IPS DF 19.7 (cell line): ENCODE data around the gene PIF1.

Experiments used
- DNase-seq: peaks from one replicate; pipeline ENCODE4 v3.0.0-alpha.2; 2013; ENCODE audit warnings: low read depth, low spot score

PIF1 gene

DNA sequence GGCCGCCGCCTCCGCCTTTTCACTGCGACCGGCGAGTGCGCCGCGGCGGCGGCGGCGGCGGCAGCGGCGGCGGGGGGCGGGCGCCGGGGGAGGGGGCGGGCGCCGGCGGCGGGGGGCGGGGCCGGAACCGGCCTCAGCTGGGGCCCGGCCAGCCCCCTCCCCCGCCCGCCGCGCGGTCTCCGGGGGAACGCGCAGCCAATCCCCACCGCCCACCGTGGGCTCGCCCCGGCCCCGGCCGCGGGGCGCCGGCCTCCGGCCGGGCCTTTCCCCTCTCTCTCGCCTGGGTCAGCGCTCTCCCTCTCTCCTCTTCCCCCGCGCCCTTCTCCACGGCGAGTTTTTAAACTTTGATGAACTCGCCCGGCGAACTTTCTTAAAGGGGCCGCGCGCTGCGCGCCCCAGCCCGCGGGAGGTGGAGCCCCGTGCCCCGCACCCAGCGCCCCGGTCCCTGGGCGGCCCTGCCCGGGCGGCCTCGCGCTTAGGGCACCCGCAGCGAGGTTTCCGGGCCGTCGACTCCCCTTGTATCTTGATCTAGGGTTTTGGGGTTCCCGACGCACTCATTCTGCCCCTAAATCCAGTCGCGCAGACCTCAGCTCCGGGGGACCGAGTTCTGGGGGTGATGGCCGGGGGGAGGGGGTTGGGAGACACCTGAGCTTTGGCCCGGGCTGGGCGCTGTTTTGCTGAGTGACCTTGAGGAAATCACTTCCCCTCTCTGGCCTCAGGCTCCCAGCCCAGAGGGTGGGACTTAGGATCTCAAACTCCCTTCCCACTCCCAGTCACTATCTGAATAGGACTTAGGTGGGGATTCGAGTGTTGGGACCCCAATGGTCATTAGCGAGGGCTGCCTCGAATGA is 49.7 kb downstream of the PIF1 start, which contains the start of gene RBPMS2:
Gene RBPMS2 (minus strand): TSS at position 39 of the 851 bp plus-strand sequence. CDS start 270 bp downstream, outside the sequence.
- no peak for DNase-seq

DNA sequence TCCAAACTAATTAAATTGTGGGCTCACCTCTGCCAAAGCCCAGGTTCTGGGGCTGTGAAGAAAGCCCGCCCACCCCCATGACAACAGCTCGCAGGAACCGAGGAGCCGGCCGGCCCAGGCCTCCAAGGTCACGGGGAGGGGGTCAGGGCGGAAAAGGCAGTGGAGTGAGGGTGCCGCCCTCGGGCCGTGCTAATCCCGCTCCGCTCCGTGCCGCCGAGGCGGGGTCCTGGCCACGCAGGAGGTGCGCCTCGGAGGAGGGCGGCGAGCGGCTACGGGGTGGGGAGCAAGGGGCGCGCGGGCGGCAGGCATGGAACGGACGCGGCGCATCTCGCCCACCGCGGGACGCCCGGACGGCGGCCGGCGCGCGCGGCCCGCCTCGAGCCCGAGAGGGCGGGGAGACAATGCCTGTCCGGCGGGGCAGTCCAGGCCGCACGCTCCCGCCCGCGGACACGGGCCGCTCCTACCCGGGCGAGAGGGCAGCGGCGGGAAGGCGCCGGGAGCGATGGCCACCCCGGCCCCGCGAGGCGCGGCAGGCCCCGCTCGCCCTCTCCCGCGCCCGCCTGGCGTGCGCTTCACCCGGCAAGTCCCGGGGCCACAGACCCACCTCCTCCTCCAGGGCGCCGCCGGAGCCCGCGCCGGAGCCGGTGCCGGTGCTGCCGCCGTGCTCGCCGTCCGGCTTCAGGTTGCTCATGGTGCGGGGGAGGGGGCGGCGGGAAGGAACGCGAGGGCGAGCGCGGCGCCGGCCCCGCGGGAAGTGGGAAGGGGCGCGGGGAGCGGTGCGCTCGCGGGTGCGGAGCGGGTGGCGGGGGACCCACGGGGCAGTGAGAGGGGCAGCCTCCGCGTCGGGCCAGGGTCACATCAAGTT is 50.6 kb downstream of the PIF1 start:
- DNase-seq, result no peak

DNA sequence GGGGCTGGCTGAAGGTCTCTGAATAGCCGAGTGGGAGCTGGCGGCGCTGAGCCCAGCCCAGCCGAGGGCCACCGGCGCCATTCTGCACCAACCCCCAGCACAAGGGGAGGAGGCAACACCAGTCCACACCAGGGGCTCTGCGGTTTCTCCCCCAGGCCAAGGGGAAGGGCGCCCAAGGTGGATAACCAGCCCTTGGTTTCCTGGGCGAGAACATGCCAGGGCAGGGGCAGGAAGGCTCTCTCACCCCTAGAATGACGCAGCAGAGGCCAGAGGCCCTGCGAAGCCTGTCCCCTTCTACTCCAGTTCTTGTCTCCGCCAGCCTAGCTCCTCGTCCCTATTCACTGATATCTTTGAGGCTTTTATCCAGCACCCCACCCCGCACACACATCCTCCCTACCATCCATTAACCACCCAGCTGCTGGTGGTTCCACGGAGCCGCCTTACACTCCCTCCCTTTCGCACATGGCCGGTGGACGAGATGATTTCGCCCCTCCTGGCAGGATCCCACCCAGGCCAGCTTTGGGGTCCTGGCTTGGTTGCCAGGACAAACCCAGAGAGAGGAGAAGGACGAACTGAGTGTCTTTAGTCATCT is 51.3 kb downstream of the PIF1 start:
- no peak for DNase-seq

DNA sequence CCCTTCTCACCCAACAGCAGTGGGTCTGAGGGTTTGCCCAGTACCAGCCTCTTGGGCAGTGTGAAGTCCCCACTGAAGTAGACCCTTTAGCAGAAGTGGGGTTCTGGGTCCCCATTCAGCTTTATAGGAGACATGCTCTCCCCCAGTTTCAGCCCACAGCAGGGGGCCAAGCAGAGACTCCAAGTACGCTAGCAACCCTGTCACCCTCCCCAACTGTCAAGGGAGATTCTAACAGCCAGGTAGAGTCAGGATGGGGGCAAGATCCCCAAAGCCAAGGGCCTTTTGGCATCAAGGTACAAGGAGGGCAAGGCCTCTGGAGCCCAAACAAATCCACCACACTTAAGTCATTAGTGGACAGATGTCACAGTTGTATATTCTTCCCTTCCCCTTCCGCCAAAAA is 51.8 kb downstream of the PIF1 start:
- no peak for DNase-seq

DNA sequence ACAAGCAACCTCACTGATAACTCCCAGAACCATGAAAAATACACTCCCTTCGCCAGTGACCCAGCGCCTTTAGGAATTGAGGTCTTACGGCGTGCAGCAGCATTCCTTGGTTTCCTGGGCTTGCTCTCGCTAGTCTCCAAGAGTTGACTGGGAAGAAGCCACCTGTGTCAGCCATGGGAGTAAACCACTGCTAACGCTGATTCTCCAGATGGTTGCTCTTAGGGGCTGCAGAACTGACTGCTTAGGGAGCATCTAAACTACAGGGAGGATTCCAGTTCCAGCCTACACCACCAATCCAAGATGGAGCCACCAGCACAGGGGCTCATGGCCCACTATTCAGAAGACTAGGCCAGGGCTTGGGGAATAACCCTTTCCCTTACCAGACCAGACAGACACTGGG is 52.5 kb downstream of the PIF1 start:
- DNase-seq, result no peak

DNA sequence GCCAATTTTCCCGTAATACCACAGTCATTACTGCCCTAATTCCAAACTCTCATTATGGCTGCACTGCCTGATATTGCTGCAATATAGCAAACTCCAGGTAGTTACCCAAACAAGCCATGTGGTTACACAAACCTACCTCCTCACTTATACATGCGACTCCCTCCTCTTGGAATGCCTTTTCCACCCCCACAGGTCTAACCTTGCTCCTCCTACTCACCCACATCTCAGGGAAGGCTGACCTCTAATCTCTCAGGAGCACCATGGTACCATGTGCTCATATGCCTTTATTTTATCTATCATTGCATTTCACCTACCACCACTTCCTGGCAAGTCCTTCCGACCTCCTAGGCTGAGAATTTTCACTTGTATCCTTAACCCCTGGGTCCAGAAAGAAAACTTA is 53.0 kb downstream of the PIF1 start:
- DNase-seq, result no peak

DNA sequence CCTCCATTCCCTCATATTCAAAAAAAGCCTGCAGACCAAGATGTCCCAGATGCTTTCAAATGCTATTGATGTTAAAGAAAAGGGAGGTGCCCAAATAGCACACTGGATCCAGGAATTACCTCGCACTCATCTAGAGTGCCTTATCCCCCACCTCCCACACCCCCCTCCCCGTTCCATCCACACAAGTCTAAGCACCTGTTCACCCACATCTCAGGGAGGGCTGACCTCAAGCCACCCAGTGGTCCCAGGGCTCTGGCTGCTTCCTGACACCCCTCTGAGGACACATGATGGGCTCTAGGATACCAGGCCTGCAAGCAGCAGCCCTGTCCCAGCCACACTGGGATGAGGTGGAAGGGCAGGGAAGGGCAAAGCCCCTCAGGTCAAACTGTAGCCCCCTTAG is 54.8 kb downstream of the PIF1 start:
- DNase-seq, result no peak

DNA sequence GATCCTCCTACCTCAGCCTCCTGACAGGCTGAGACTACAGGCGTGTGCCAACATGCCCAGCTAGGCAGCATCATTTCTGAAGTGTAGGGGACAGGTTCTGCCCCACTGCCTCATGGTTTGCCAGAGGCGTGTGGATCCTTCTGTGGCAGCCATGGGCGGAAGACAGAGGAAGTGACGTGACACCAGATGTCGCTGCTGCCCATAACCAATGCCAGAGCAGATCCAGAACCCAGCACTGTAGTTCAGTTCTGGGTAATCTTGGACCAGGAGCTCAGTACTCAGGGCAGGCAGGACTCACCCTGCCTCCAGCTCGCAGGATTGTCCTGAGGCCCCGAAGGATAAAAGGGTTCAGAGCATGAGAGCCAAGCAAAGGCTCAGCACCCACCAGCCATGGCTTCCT is 58.2 kb downstream of the PIF1 start:
- no peak for DNase-seq

DNA sequence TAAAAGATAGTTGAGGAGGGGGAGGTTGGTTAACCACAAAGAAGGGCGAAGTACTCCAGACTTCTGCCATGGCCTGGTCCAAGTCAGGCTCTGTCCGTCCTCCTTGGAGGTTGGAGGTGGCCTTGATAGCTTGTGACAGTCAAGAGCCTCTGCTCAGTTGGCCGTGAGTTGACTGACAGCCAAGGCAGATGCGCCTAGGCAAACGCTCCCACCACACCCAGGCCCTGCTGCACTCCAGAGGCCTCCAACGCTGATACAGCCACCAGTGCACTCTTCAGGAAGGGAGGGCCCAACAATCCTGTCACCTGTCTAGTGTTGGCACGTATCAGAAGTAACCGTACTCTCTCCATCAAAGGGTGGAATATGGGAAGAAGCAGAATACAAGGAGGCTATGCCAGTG is 59.4 kb downstream of the PIF1 start:
- DNase-seq, result no peak
